GM19467 (cell line): ENCODE measurements around the gene NOC4L.
A peak's percentile ranks its signal among the peaks of the same experiment; 100 is the strongest.
"Not testable (repeated sequence)": the region's sequence is repeated elsewhere in the genome, so short reads cannot be mapped to it uniquely, and the experiment has no call there.

Source experiments
- ATAC-seq: cut with Tn5 transposase; IDR thresholded peaks from one replicate; pipeline ENCODE4 v1.9.1; 2021; ENCODE audit warnings: mild to moderate bottlenecking, moderate library complexity; ENCODE audit not compliant: unreplicated experiment

The NOC4L gene

GRCh38 chr12:132141976-132142678, 2.1 kb upstream of the NOC4L start:
- ATAC-seq = no peak

GRCh38 chr12:132142679-132143335, 1.4 kb upstream of the NOC4L start:
- ATAC-seq = no peak

- ATAC-seq = peak; percentile 29
Measured at GRCh38 chr12:132143336-132144071, 753 bp upstream of the NOC4L start.

- ATAC-seq = no peak
Measured at GRCh38 chr12:132144810-132145168, 532 bp downstream of the NOC4L start.

GRCh38 chr12:132145334-132145733, 1.1 kb downstream of the NOC4L start:
- no peak for ATAC-seq

DNA sequence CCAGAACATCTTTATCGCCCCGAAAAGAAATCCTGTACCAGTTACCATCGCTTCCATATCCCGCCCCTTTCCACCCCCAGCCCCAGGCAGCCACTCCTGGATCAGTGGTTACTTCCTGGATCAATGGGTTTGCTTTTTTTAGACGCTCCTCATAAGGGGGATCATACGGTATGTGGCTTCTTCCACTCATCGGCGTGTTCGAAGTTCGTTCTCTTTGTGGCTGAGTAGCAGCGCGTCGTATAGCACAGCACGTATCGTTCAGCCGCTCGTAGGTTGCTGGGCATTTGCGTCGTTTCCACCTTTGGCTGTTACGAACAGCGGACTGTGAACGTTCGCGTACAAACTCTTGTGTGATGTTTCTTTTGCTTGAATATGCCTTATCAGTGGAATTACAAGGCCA, 1.8 kb downstream of the NOC4L start:
- ATAC-seq = no peak

- ATAC-seq = no peak
Measured at GRCh38 chr12:132146772-132147422, 2.6 kb downstream of the NOC4L start.

DNA sequence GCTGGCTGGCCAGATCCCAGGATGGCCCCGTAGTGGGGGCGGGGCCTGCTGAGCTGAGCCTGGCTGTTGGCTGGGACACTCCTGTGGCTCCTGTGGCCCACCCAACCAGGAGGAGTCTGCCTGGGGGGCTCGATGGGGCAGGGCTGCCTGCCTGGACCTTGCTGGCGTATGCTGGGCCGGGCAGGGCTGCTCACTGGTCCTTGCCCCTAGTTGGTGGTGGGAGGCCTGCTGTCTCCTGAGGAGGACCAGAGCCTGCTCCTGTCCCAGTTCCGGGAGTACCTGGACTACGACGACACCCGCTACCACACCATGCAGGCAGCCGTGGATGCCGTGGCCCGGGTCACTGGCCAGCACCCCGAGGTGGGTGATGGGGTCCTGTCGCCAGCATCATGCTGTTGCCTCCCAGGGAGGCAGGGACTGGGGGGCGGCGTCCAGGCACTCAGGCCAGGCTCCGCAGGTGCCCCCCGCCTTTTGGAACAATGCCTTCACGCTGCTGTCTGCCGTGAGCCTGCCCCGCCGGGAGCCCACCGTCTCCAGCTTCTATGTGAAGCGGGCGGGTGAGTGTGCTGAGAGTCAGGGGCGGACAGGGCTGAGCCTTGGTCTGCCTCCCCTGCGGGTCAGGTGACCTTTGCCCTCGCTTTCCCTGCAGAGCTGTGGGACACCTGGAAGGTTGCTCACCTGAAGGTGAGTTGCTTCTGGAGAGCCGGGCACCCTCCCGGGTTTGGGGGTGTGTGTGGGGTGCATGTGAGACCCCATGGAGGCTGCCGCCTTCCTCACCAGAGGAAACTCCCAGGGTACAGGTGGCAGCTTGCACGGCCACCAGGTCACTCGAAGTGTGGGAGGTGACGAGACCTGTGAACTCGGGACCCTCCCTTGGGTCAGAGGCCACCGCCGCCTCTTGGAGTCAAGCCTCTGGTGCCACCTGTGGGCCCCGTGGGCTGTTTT, 3.4 kb downstream of the NOC4L start:
- no peak for ATAC-seq

DNA sequence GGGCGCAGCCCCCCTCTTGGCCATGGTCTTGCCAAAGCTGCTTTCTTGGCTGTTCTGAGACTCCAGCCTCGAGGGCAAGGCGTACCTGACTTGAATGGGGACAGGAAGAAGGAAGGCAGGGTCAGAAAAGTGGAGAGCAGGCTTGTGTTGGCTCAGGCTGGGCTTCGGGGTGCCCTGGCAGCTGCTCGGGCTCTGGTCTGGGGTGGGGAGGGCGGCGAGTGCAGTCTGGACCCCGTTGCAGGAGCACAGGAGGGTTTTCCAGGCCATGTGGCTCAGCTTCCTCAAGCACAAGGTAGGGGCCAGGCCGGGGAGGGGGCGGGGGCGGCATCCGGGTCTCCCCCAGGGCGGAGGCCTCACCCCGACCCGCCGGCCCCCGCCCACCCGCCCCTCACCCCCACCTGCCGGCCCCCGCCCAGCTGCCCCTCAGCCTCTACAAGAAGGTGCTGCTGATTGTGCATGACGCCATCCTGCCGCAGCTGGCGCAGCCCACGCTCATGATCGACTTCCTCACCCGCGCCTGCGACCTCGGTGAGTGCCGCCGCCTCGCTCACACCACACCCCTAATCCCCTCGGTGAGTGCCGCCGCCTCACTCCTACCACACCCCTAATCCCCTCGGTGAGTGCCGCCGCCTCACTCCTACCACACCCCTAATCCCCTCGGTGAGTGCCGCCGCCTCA, 4.2 kb downstream of the NOC4L start:
- ATAC-seq = no peak

GRCh38 chr12:132149526-132149925, 5.3 kb downstream of the NOC4L start:
- not testable (repeated sequence) for ATAC-seq

DNA sequence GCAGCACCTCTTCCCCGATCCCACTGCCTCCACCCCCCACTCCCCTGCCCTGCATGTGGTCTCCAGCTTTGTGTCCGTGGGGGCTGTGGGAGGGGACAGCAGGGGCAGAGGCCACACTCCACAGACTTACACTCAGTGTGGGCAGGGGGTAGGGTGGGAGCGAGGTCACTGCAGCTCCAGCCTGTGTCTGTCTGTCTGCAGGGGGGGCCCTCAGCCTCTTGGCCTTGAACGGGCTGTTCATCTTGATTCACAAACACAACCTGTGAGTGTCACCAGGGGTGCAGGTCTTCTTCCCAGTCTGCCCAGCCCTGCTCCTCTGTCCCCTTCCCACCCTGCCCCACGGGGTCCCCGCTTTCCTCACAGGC, 6.5 kb downstream of the NOC4L start:
- no peak for ATAC-seq

GRCh38 chr12:132151145-132151765, 7.0 kb downstream of the NOC4L start:
- ATAC-seq = no peak

- no peak for ATAC-seq
Measured at GRCh38 chr12:132151766-132152410, 7.6 kb downstream of the NOC4L start.

- ATAC-seq = no peak
Measured at GRCh38 chr12:132152411-132152821, 8.2 kb downstream of the NOC4L start.

DNA sequence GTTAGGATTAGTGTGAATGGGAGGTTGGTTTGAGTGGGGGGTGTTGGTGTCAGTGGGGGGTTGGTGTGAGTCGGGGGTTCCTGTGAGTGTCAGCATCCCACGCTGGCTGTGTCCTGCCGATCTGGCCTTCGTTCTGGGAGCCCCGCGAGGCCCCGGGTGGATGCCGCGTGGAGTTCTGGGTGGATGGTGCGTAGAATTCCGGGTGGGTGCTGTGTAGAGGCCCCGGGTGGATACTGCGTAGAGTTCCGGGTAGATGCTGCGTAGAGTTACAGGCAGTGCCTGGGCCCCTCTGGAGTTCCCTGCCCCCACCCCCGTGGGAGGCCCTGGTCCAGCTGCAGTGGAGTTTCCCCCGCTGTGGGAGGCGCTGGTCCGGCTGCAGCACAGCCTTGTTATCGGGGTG, 8.7 kb downstream of the NOC4L start:
- no peak for ATAC-seq

DNA sequence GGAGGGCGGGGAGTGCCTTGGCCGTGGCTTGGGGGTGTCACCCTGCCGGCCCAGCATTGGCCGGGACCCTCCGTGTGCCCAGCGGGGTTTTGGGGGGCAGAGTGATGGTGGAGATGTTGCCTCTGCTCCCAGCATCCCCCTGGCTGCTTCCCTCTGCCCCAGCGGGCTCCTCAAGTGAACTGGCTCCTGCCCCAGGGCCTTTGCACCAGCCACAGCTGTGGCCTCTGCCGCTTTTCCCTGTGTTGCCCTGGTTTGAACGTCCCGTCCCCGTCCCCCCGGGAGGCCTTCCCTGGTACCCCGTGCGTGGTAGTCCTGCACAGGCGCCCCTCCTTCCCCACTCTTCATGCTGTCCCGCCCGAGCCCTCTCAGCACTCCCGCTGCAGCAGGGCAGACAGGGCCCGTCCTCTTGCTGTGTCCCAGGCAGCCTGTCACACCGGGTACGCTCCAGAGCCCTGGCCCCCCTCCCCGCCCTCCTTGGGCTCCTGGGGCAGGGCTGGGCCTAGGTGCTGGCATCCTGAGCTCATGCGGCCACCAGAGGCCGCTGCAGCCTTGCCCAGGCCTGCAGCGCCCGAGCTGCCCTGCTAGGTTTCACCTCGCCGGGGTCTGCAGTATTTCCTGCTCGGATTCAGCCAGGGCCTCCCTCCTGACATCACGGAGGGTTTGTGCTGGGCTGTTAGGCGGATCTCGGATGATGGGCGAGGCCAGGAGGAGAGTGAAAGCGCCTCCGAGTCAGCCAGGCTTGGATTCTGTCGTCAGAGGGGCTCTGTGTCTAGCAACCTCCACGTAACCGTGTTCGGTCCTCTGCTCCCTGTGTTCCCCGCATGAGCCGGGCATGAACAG, 9.5 kb downstream of the NOC4L start:
- ATAC-seq = peak; percentile 74

GRCh38 chr12:132154341-132154761, 10.1 kb downstream of the NOC4L start:
- peak; percentile 10 for ATAC-seq
